ENCODE results near the gene PTPRN2. TPM values are rescaled to one million over a fixed set of nuclear protein-coding genes. Genes with fewer than 3 reads are reported as not detected.

PTPRN2 gene
- polyA plus RNA-seq, 1 experiment: 0.02 TPM

- no peak overlapping the region for H3K4me3 ChIP-seq (ENCODE audit: low read depth, low read length)
- ChIA-PET POLR2A (no interaction called here), CTCF (no interaction called here)
- no peak for TF ChIP-seq CTCF (IDR thresholded peaks at IDR 0.05; ENCODE audit: low read depth, low read length)
- H3K27me3 ChIP-seq (ENCODE audit: control insufficient read depth, insufficient read depth, low read length): no peaks in the 10 kb centered on the region
- peaks cover 93% of the 10 kb centered on the region for H3K9me3 ChIP-seq (ENCODE audit: control insufficient read depth, insufficient read depth, low read length)
- no peak for DNase-seq (ENCODE audit: low read depth, low spot score)
- no peak overlapping the region for H3K27ac ChIP-seq (ENCODE audit: low read depth, low read length)
Measured at GRCh38 chr7:158313931-158314330, 273.7 kb downstream of the PTPRN2 start.

- TF ChIP-seq CTCF (IDR thresholded peaks at IDR 0.05; ENCODE audit: low read depth, low read length): no peak
- Histone ChIP-seq H3K9me3 (ENCODE audit: control insufficient read depth, insufficient read depth, low read length) (peaks cover 82% of the 10 kb centered on the region), H3K27me3 (ENCODE audit: control insufficient read depth, insufficient read depth, low read length) (no peaks in the 10 kb centered on the region), H3K4me3 (ENCODE audit: low read depth, low read length) (no peak overlapping the region), H3K27ac (ENCODE audit: low read depth, low read length) (no peak overlapping the region)
- ChIA-PET CTCF (no interaction called here), POLR2A (no interaction called here)
- no peak for DNase-seq (ENCODE audit: low read depth, low spot score)
Measured at GRCh38 chr7:158312789-158313188, 274.8 kb downstream of the PTPRN2 start.

- Histone ChIP-seq H3K27ac (ENCODE audit: low read depth, low read length) (no peak overlapping the region), H3K4me3 (ENCODE audit: low read depth, low read length) (no peak overlapping the region), H3K27me3 (ENCODE audit: control insufficient read depth, insufficient read depth, low read length) (no peaks in the 10 kb centered on the region), H3K9me3 (ENCODE audit: control insufficient read depth, insufficient read depth, low read length) (peaks cover 75% of the 10 kb centered on the region)
- POLR2A ChIA-PET: no interaction called here
- CTCF ChIA-PET: no interaction called here
- DNase-seq (ENCODE audit: low read depth, low spot score): no peak
- no peak for TF ChIP-seq CTCF (IDR thresholded peaks at IDR 0.05; ENCODE audit: low read depth, low read length)
Measured at GRCh38 chr7:158311791-158312190, 275.8 kb downstream of the PTPRN2 start.

GRCh38 chr7:158310924-158311666, 276.5 kb downstream of the PTPRN2 start:
- ChIA-PET CTCF (no interaction called here), POLR2A (no interaction called here)
- peaks cover 71% of the 10 kb centered on the region for H3K9me3 ChIP-seq (ENCODE audit: control insufficient read depth, insufficient read depth, low read length)
- H3K4me3 ChIP-seq (ENCODE audit: low read depth, low read length): no peak overlapping the region
- no peak for DNase-seq (ENCODE audit: low read depth, low spot score)
- no peaks in the 10 kb centered on the region for H3K27me3 ChIP-seq (ENCODE audit: control insufficient read depth, insufficient read depth, low read length)
- no peak overlapping the region for H3K27ac ChIP-seq (ENCODE audit: low read depth, low read length)
- TF ChIP-seq CTCF (IDR thresholded peaks at IDR 0.05; ENCODE audit: low read depth, low read length): no peak

- Histone ChIP-seq H3K27ac (ENCODE audit: low read depth, low read length) (no peak overlapping the region), H3K4me3 (ENCODE audit: low read depth, low read length) (no peak overlapping the region), H3K27me3 (ENCODE audit: control insufficient read depth, insufficient read depth, low read length) (no peaks in the 10 kb centered on the region), H3K9me3 (ENCODE audit: control insufficient read depth, insufficient read depth, low read length) (peaks cover 62% of the 10 kb centered on the region)
- TF ChIP-seq CTCF (IDR thresholded peaks at IDR 0.05; ENCODE audit: low read depth, low read length): no peak
- ChIA-PET CTCF (no interaction called here), POLR2A (no interaction called here)
- DNase-seq (ENCODE audit: low read depth, low spot score): no peak
Measured at GRCh38 chr7:158309868-158310763, 277.5 kb downstream of the PTPRN2 start.
